GM12872 (cell line): ENCODE results near the gene ROM1.
A peak's percentile ranks its signal among the peaks of the same experiment; 100 is the strongest.

Experiments used
- CTCF ChIP-seq: IDR thresholded peaks from 3 replicates; pipeline ENCODE4 v1.5.1; 2011; ENCODE audit warnings: low read depth, mild to moderate bottlenecking, low read length, moderate library complexity; ENCODE audit not compliant: insufficient read depth

The ROM1 gene

GRCh38 chr11:62579252-62579651 is 33.8 kb upstream of the ROM1 start:
- no peak for TF ChIP-seq CTCF

GRCh38 chr11:62580959-62581715 is 31.9 kb upstream of the ROM1 start:
- TF ChIP-seq CTCF, result no peak

GRCh38 chr11:62588966-62589637 is 24.0 kb upstream of the ROM1 start:
- peak; percentile 30; the same call in 1 of the 3 replicates for TF ChIP-seq CTCF

GRCh38 chr11:62591448-62592145 is 21.5 kb upstream of the ROM1 start, which contains the start of gene TUT1:
TSS of gene TUT1 (minus strand) at chr11:62591523. CDS start at chr11:62591485, 38 bp downstream.
- TF ChIP-seq CTCF, result no peak

GRCh38 chr11:62592146-62592815 is 20.8 kb upstream of the ROM1 start:
- no peak for TF ChIP-seq CTCF

GRCh38 chr11:62592989-62593421 is 20.1 kb upstream of the ROM1 start:
- no peak for TF ChIP-seq CTCF
